GM19438 (cell line): ENCODE results near the gene ANKRD7.

Experiments
- ATAC-seq: cut with Tn5 transposase; IDR thresholded peaks from one replicate; pipeline ENCODE4 v1.9.1; 2021; ENCODE audit warnings: low read depth; ENCODE audit not compliant: unreplicated experiment

Gene ANKRD7

GRCh38 chr7:118224521-118224920 is at the start of gene ANKRD7:
TSS of gene ANKRD7 (plus strand) at chr7:118224704. CDS start at chr7:118224831, 127 bp downstream.
- ATAC-seq, result no peak

GRCh38 chr7:118175740-118176139 is 48.8 kb upstream of the ANKRD7 start:
- ATAC-seq, result no peak

DNA sequence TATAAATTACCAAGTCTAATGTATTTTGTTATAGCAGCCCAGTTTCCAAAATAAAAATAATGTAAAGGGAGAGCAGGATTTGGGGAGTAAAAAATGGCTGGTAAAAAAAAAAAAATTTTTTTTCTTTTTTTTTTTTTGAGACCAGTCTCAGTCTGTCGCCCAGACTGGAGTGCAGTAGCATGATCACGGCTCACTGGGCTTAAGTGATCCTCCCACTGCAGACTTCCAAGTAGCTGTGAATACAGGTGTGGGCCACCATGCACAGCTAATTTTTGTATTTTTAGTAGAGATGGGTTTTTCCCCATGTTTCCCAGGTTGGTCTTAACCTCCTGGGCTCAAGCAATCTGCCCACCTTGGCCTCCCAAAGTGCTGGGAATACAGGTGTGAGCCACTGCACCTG is 45.3 kb upstream of the ANKRD7 start:
- no peak for ATAC-seq

- ATAC-seq, result no peak
Observed at GRCh38 chr7:118182593-118183427, 41.7 kb upstream of the ANKRD7 start.

DNA sequence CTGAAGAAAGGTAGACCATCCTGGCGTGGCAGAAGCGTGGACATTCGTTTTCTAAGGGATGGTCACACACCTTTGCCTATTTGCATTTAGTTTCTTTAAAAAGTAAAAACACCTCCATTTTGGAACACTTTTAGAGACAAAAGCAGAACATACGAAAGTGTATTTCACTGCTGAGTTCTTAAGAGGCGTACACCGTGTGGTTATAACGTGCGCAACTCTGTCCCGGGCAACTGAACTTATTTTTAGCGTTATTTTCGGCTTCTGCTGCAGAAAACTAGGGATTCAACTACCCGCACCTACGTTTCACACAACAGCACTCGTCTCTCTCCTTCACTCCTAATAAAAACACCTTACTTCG is 41.1 kb upstream of the ANKRD7 start:
- peak; percentile 4 for ATAC-seq

- peak; percentile 97 for ATAC-seq
Observed at GRCh38 chr7:118183786-118184564, 40.5 kb upstream of the ANKRD7 start, which contains the start of gene LSM8. TSS of gene LSM8 (plus strand) at chr7:118184164. CDS start at chr7:118184224, 60 bp downstream.

- ATAC-seq, result no peak
Observed at GRCh38 chr7:118184565-118184940, 40.0 kb upstream of the ANKRD7 start.

GRCh38 chr7:118185163-118185860 is 39.2 kb upstream of the ANKRD7 start:
- no peak for ATAC-seq

DNA sequence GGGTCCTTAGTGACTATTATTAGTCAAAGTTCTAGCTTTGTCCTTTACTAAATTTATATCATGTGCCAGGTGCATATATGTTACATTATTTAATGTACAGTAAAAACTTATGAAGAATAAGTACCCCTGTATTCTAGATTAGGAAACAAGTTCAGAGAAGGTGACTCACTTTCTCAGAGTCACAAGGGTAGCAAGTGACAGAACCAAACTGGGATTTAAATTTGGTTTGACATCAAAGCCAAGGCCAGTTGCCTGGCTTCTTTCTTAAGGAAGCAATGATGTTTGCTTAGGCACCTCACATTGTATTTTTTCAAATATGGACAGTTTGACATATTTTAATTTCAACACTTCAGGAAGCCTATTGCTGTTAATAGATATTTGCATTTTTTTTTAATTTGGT is 38.0 kb upstream of the ANKRD7 start:
- no peak for ATAC-seq

- no peak for ATAC-seq
Observed at GRCh38 chr7:118194571-118194970, 29.9 kb upstream of the ANKRD7 start.

GRCh38 chr7:118195837-118196474 is 28.5 kb upstream of the ANKRD7 start:
- ATAC-seq, result peak; percentile 76

DNA sequence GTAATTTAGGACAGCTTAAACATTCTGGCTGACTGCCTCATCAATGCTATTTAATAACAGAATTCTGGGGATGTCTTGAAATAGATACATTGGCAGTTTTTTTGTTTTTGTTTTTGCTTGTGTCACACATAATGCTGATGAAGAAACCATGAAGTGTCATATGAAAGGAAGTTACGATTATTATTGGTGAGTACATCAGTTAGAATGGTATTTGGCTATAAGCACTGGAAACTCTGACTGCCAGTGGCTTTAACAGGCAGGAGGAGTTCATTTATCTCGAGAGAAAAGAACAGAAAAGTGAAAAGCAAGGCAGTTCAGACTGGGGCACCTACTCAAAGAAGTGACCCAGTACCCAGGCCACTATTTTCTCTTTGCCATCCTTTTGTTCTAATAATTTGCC is 22.4 kb upstream of the ANKRD7 start:
- no peak for ATAC-seq

DNA sequence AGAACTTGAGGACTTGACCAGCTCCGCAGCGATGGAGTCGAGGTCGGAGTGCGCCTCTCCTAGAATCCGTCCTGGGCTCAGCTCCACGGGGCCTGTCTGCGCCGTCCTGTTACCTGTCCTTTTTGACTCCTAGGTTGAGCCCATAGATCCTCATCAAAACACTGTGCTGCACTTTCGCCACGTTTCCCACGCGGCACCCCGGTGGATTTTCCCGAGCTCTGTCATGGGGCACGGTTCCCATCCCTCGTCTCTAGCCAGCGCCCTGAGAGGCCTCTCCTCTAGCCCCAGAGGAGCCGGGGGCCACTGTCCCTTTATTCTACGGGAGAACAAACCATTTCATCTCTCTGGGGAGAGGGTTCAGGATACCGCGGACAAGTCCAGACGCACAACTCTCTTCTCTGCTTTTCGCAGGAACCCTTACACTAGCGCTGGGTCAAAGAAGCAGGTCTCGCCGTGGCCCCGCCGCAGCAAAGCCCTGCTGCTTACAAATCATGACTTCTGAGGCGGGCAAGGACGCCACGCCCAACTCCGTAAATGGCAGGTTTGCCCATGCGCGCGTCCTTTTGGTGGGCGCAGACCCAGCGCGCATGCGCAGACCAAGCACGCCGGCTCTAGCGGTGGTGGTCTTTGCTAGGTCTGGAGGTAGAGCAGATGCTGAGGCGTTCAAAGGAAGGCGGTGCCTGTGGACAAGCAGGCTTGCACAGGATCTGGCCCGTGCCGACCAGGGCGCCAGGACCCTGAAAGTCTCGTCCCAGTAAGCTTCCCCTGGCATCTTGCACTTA is 10.3 kb upstream of the ANKRD7 start:
- peak; percentile 95 for ATAC-seq

GRCh38 chr7:118214833-118215182 is 9.7 kb upstream of the ANKRD7 start:
- ATAC-seq, result peak; percentile 10

DNA sequence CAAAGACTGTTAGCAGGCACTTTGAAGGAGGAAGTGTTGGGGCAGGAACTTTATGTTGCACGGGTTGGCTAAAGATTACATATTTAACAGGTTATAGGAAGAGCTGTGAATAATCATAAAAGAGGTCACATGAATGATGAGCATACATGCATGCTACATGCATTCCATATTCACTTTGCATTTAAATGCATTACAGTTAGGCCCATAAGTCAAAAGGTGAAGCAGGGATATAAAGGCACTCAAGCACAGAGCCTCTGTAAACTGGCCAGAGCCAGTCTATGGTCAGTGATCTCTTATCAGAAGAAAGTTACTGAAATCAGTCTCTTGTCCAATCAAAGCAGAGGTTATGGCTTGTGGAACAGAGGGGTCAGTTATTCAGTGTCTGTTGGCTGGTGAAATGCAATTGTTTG is 7.3 kb upstream of the ANKRD7 start:
- ATAC-seq, result no peak

- ATAC-seq, result no peak
Observed at GRCh38 chr7:118218413-118219156, 5.9 kb upstream of the ANKRD7 start.

GRCh38 chr7:118219157-118219512 is 5.4 kb upstream of the ANKRD7 start:
- ATAC-seq, result no peak

GRCh38 chr7:118220583-118220982 is 3.9 kb upstream of the ANKRD7 start:
- no peak for ATAC-seq

- ATAC-seq, result no peak
Observed at GRCh38 chr7:118222591-118222990, 1.9 kb upstream of the ANKRD7 start.
